Ishikawa (cell line): ENCODE data around the gene NOP58.

Experiments used
- CREB1 ChIP-seq: IDR thresholded peaks from 2 replicates; pipeline ENCODE4 v1.6.1; 2012; ENCODE audit warnings: low read depth
- EP300 ChIP-seq: IDR thresholded peaks from 2 replicates; pipeline ENCODE4 v1.6.1; 2012; ENCODE audit warnings: borderline replicate concordance
- FOXM1 ChIP-seq: IDR thresholded peaks from 2 replicates; pipeline ENCODE4 v1.6.1; 2012; ENCODE audit warnings: low read depth, borderline replicate concordance
- MAX ChIP-seq: IDR thresholded peaks from 2 replicates; pipeline ENCODE4 v1.6.1; 2012
- REST ChIP-seq: IDR thresholded peaks from 2 replicates; pipeline ENCODE4 v1.6.1; 2012; ENCODE audit warnings: low read depth, mild to moderate bottlenecking
- TAF1 ChIP-seq: IDR thresholded peaks from 2 replicates; pipeline ENCODE4 v1.6.1; 2012; ENCODE audit warnings: low read depth, mild to moderate bottlenecking
- TEAD4 ChIP-seq: IDR thresholded peaks from 2 replicates; pipeline ENCODE4 v1.6.1; 2012
- USF1 ChIP-seq: IDR thresholded peaks from 2 replicates; pipeline ENCODE4 v1.6.1; 2012
- YY1 ChIP-seq: IDR thresholded peaks from 2 replicates; pipeline ENCODE4 v1.6.1; 2012; ENCODE audit warnings: low read depth

GRCh38 chr2:202261531-202261930, 4.0 kb upstream of the NOP58 start:
- TF ChIP-seq YY1 = no peak
- no peak for TF ChIP-seq USF1
- no peak for TF ChIP-seq FOXM1
- no peak for TF ChIP-seq REST
- no peak for TF ChIP-seq CREB1
- no peak for TF ChIP-seq TAF1
- TF ChIP-seq EP300 = no peak
- TF ChIP-seq MAX = no peak
- TF ChIP-seq TEAD4 = no peak
